GM12801 (cell line): ENCODE data around the gene LDHD.

Source experiments
- TF ChIP-seq, protein P1 (sequence below): IDR thresholded peaks from one replicate; pipeline ENCODE4 v1.5.1; 2011; ENCODE audit warnings: control low read depth; ENCODE audit not compliant: insufficient read length; ENCODE audit errors: extremely low read depth

Gene LDHD

GRCh38 chr16:75108792-75109731, 7.5 kb downstream of the LDHD start:
- TF ChIP-seq, protein P1, sequence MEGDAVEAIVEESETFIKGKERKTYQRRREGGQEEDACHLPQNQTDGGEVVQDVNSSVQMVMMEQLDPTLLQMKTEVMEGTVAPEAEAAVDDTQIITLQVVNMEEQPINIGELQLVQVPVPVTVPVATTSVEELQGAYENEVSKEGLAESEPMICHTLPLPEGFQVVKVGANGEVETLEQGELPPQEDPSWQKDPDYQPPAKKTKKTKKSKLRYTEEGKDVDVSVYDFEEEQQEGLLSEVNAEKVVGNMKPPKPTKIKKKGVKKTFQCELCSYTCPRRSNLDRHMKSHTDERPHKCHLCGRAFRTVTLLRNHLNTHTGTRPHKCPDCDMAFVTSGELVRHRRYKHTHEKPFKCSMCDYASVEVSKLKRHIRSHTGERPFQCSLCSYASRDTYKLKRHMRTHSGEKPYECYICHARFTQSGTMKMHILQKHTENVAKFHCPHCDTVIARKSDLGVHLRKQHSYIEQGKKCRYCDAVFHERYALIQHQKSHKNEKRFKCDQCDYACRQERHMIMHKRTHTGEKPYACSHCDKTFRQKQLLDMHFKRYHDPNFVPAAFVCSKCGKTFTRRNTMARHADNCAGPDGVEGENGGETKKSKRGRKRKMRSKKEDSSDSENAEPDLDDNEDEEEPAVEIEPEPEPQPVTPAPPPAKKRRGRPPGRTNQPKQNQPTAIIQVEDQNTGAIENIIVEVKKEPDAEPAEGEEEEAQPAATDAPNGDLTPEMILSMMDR, result no peak

DNA sequence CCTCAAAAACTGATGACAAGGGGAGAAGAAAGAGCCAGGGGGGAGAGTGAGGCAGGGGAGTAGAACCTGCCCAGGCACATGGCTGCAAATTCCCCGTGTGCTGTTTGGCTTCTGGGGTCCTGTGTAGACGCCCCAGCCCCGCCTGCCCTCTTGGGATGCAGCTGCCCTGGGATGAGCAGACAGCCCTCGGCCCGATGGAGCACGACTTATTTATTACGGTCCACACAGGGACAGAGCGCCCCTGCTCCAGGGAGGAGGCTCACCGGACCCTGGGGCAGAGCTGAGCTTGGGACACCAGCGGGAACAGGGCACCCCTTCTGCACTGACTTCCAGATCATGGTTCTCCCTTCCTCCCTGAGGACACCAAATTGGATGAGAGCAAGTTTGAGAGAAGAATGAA, 9.1 kb downstream of the LDHD start:
- TF ChIP-seq, protein P1, result no peak

DNA sequence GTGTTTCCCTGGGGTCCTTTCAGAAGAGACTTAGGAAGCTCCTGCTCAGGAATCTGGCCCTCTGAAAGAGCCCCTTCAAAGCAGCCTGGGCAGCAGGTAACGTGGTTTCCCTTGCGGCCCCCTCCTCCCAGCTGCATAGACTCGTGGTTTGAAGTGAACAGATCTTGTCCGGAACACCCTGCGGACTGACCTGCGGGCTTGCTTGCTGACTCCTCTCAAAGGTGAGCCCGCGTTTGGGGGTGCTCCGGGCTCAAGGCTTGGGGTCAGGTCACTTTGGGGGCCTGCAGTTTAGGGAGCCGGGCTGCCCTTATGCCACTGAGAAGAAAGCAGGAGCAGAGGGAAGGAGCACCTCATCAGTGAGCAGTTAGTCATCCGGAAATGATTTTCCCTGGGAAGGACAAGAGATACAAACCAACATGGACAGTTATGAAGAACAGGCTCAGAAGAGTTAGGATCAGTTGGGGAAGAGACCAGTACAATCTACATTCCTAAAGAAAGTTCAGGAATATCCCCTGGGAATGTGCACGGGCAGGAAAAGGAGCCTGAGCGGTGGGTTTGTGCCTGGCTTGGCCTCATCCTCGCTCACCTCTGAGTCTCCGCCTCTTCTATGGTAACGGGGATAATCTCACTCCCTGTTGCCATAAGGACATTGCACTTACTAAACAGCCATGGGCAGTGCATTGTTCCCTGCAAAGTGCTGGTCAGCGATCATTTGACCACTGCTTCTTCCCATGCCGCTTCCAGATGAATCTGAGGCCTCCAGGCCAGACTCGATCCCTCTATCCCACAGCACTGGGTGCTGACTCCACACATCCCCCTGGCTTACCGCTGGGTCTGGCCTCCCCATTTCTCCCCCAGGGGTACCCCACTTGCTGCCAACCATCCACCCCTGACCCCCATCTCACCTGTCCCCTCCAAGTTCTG, 10.0 kb downstream of the LDHD start:
- TF ChIP-seq, protein P1, result no peak

GRCh38 chr16:75105306-75106061, 11.1 kb downstream of the LDHD start:
- TF ChIP-seq, protein P1, result no peak

DNA sequence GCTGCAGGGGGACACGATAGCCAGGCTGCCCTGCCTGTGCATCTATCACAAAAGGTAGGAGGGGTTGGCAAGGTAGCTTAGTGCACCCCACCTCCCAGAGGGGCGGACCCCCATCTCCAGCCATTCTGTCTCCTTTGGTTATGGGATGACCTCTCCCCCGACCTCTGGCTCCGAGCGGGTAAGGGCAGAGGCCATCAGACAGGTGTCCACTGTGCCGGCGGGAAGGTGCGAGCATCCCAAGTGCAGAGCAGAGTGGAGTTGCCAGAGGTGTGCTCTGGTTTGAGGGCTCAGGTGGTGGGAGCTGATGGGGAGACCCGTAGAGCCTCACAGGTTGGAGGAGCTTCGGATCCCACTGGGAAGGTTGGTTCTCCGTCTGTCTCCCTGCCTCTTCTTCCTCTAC, 11.7 kb downstream of the LDHD start:
- TF ChIP-seq, protein P1, result no peak

GRCh38 chr16:75103994-75104393, 12.6 kb downstream of the LDHD start:
- TF ChIP-seq, protein P1, result no peak
